ENCODE results near the gene RBM34.

DNA sequence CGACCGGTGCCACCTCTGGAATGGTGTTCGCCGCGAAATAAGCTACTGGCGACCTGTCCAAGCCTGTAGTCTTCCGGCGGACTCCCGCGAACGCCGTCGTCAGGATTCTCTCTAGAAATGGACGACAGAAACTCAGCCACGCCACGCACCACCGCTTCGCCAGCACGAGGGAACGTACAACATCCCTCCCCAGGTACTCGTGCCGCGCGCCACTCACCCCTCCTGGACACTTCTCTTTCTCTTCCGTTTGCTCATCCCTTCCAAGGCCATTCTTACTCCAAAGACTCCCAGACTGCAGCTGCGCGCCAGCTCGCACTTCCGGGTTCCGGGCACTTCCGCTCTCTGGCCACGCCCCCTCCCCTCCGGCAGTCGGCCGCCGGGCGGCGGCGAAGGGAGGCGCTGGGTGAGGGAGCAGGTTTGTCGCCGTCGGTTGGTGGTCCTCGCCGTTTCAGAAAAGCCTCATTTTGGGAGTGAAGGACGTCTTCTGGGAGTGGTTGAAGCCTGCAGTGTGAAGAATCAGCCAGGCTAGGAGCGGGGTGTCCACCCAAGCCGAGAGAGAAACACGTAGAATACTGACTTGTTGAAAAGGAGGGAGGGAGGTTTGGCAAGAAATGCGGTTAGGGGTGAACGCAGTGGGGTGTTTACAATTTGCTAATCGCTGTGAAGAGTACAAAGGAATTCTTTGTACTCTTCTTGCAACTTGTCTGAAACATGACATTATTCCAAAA lies at the start of gene RBM34:
- TF ChIP-seq POLR2AphosphoS5 (IDR thresholded peaks at IDR 0.05; ENCODE audit: borderline replicate concordance, low read depth, low read length) (peak; percentile 99), FOXP2 (optimal IDR thresholded peaks at IDR 0.05; ENCODE audit: control extremely low read depth, extremely low read length, insufficient read depth) (no peak)

Data from SK-N-MC (cell line).